Liver (tissue), 9 donors: ENCODE results near the gene OTOGL. TPM values are rescaled to one million over a fixed set of nuclear protein-coding genes. Genes with fewer than 3 reads are reported as not detected.
A peak's percentile ranks its signal among the peaks of the same experiment; 100 is the strongest.

Source experiments
- DNase-seq: peaks from one replicate; pipeline ENCODE4 v3.0.0-alpha.2; 2017; ENCODE audit warnings: low spot score
- H3K27ac ChIP-seq, 2 donors: one replicate each; pipeline ENCODE4 v1.7.0; 2013; ENCODE audit warnings: inconsistent platforms in 2 of 2, low read length in 2 of 2, control low read depth in 1 of 2, low read depth in 1 of 2, mild to moderate bottlenecking in 1 of 2
- H3K27me3 ChIP-seq, 4 donors: one replicate each; pipeline versions ENCODE4 v1.6.1 to v1.7.0; 2013; ENCODE audit warnings: low read length in 3 of 4, inconsistent platforms in 1 of 4, mild to moderate bottlenecking in 1 of 4, moderate library complexity in 1 of 4; ENCODE audit not compliant: control insufficient read depth in 4 of 4, insufficient read depth in 4 of 4
- H3K36me3 ChIP-seq, 4 donors: one replicate each; pipeline versions ENCODE4 v1.6.1 to v1.7.0; 2013; ENCODE audit warnings: low read length in 3 of 4, mild to moderate bottlenecking in 3 of 4, low read depth in 1 of 4, moderate library complexity in 1 of 4; ENCODE audit not compliant: control insufficient read depth in 4 of 4, insufficient read depth in 3 of 4
- H3K4me1 ChIP-seq, 4 donors: one replicate each; pipeline versions ENCODE4 v1.6.1 to v1.7.0; 2013; ENCODE audit warnings: low read length in 3 of 4, mild to moderate bottlenecking in 3 of 4, moderate library complexity in 1 of 4; ENCODE audit not compliant: control insufficient read depth in 4 of 4, insufficient read depth in 4 of 4
- H3K4me3 ChIP-seq, 3 donors: one replicate each; pipeline versions ENCODE4 v1.6.1 to v1.7.0; 2013; ENCODE audit warnings: low read length in 3 of 3, control low read depth in 1 of 3, low read depth in 1 of 3, mild to moderate bottlenecking in 1 of 3
- H3K9ac ChIP-seq, 2 donors: one replicate each; pipeline ENCODE4 v1.7.0; 2013; ENCODE audit warnings: low read length in 2 of 2, mild to moderate bottlenecking in 2 of 2, moderate library complexity in 2 of 2, control low read depth in 1 of 2, low read depth in 1 of 2
- H3K9me3 ChIP-seq, 4 donors: one replicate each; pipeline versions ENCODE4 v1.6.1 to v1.7.0; 2013; ENCODE audit warnings: low read length in 3 of 4; ENCODE audit not compliant: control insufficient read depth in 4 of 4
- ATF3 ChIP-seq: IDR thresholded peaks from 2 replicates; pipeline ENCODE4 v1.6.1; 2016; ENCODE audit warnings: antibody characterized with exemption
- FOXA2 ChIP-seq: IDR thresholded peaks from 2 replicates; pipeline ENCODE4 v1.6.1; 2016; ENCODE audit warnings: antibody characterized with exemption
- HNF4A ChIP-seq, 2 donors: conservative IDR thresholded peaks; 2 replicates each; pipeline ENCODE4 v1.6.1; 2016; ENCODE audit warnings: antibody characterized with exemption in 2 of 2, mild to moderate bottlenecking in 2 of 2
- MAX ChIP-seq: IDR thresholded peaks from 2 replicates; pipeline ENCODE4 v1.6.1; 2016; ENCODE audit warnings: antibody characterized with exemption
- RAD21 ChIP-seq, 2 donors: IDR thresholded peaks; 2 replicates each; pipeline ENCODE4 v1.6.1; 2016; ENCODE audit warnings: antibody characterized with exemption in 2 of 2, mild to moderate bottlenecking in 2 of 2
- RXRA ChIP-seq, 2 donors: IDR thresholded peaks; 2 replicates each; pipeline ENCODE4 v1.6.1; 2017 to 2018; ENCODE audit warnings: antibody characterized with exemption in 2 of 2, mild to moderate bottlenecking in 1 of 2
- SP1 ChIP-seq: IDR thresholded peaks from 2 replicates; pipeline ENCODE4 v1.6.1; 2018; ENCODE audit warnings: antibody characterized with exemption, mild to moderate bottlenecking
- TAF1 ChIP-seq: conservative IDR thresholded peaks from 2 replicates; pipeline ENCODE4 v1.6.1; 2016; ENCODE audit warnings: antibody characterized with exemption, mild to moderate bottlenecking
- ZBTB33 ChIP-seq: IDR thresholded peaks from 2 replicates; pipeline ENCODE4 v1.6.1; 2016; ENCODE audit warnings: antibody characterized with exemption
- WGBS: extraction: QIAGEN DNeasy Blood & Tissue Kit; methylation state at CpG from one replicate; pipeline ENCODE4 v1.1.7; 2013; 5-methylcytosine and 5-hydroxymethylcytosine counted together
- polyA plus RNA-seq, 2 donors: library from polyadenylated mRNA; stranded (reverse) in 1 of 2; unstranded in 1 of 2; fragments of 200-250 nt in 1 of 2; fragments of >200 nt in 1 of 2; fragmentation: Nextera tagmentation in 1 of 2; extraction: Ambion mirVana in 1 of 2; gene quantifications; one replicate each; pipeline versions ENCODE4 v1.2.1 to v1.2.3, GENCODE V29; 2013 to 2015
- total RNA-seq, 2 donors: library from RNA; depleted of rRNA; stranded (reverse); fragments of >200 nt; gene quantifications; one replicate each; pipeline ENCODE4 v1.2.3, GENCODE V29; 2014
- TF ChIP-seq, protein P1 (sequence below): fragments of 150-350 bp; IDR thresholded peaks from 2 replicates; pipeline ENCODE4 v1.5.1; 2017; ENCODE audit warnings: improper control_type of control experiment, low read depth, low read length; ENCODE audit not compliant: missing input control
- donor health status: healthy.
- donor health status: healthy.
- donor health status: healthy.
- donor health status: healthy.
- donor health status: healthy.

Gene OTOGL
- total and polyA plus RNA-seq, 4 donors: 0.01 to 0.09 (median 0.08) TPM; not detected in 1

DNA sequence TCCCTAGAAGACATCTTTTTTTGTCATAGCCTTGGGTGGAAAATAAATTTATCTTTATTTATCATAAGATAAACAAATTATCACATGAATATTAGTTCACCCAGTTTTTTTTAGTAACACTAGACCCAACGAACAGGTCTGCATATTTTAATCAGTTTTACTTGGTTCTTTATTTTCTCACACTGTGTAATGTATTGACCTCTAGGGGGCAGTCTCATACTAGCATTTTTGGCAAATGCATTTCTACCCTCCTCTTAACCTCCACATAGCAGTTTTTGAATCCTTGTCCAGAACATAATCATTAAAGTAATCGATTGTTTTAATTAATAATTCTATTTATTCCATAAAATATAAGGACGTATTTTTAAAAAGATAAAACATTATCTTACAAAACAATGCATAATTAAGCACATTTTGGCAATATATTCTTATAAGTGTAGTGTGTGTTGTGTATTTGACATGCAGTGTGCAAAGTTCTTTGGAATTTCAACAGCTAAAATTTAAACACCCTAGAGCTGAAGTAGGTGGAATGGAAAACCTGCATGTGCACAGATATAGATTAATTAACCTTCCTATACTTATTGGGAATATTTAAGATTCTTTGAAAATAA lies 313.1 kb downstream of the OTOGL start:
- WGBS: 2% methylated on average over 3 of the region's 3 CpGs
- Histone ChIP-seq H3K4me3 (no peak overlapping the region), H3K27ac (no peak overlapping the region), H3K36me3 (no peaks in the 10 kb centered on the region), H3K9me3 (no peaks in the 10 kb centered on the region), H3K27me3 (peaks cover 0 to 4% (median 0%) of the 10 kb centered on the region in 4 donors), H3K9ac (no peak overlapping the region), H3K4me1 (no peaks in the 10 kb centered on the region)
- TF ChIP-seq SP1 (no peak), HNF4A (conservative IDR thresholded peaks at IDR 0.05) (no peak), MAX (no peak), RAD21 (IDR thresholded peaks at IDR 0.05) (peak; percentile 89 to 90), RXRA (IDR thresholded peaks at IDR 0.05) (no peak)
- TF ChIP-seq, protein P1, sequence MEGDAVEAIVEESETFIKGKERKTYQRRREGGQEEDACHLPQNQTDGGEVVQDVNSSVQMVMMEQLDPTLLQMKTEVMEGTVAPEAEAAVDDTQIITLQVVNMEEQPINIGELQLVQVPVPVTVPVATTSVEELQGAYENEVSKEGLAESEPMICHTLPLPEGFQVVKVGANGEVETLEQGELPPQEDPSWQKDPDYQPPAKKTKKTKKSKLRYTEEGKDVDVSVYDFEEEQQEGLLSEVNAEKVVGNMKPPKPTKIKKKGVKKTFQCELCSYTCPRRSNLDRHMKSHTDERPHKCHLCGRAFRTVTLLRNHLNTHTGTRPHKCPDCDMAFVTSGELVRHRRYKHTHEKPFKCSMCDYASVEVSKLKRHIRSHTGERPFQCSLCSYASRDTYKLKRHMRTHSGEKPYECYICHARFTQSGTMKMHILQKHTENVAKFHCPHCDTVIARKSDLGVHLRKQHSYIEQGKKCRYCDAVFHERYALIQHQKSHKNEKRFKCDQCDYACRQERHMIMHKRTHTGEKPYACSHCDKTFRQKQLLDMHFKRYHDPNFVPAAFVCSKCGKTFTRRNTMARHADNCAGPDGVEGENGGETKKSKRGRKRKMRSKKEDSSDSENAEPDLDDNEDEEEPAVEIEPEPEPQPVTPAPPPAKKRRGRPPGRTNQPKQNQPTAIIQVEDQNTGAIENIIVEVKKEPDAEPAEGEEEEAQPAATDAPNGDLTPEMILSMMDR: peak; percentile 76
- DNase-seq: no peak

DNA sequence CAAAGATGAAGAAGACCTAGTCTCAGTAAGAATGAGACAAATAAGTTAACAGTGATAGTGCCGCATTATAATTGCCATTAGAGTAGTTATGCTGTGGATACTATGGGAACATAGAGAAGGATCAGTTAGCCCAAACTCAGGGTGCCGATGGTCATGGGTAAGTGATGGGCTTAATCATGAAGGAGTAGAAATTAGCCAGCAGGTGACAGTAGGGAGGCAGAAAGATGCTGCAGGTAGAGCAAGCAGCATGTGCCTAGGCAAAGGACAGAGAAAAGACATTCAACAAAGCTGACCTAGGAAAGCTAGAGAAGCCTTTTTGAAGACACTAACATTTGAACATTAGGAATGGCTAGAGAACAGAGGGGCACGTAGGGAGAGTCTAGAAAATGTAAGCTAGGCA lies 314.1 kb downstream of the OTOGL start:
- H3K27me3 ChIP-seq: peaks cover 0 to 3% (median 0%) of the 10 kb centered on the region in 4 donors
- 87% methylated on average over 3 of the region's 3 CpGs for WGBS
- no peaks in the 10 kb centered on the region for H3K4me1 ChIP-seq
- no peaks in the 10 kb centered on the region for H3K36me3 ChIP-seq
- TF ChIP-seq RAD21 (IDR thresholded peaks at IDR 0.05) (peak in 1 of 2 donors; percentile 6), HNF4A (conservative IDR thresholded peaks at IDR 0.05) (no peak)
- no peak overlapping the region for H3K9ac ChIP-seq
- H3K4me3 ChIP-seq: no peak overlapping the region
- H3K9me3 ChIP-seq: no peaks in the 10 kb centered on the region
- H3K27ac ChIP-seq: no peak overlapping the region
- DNase-seq: no peak

DNA sequence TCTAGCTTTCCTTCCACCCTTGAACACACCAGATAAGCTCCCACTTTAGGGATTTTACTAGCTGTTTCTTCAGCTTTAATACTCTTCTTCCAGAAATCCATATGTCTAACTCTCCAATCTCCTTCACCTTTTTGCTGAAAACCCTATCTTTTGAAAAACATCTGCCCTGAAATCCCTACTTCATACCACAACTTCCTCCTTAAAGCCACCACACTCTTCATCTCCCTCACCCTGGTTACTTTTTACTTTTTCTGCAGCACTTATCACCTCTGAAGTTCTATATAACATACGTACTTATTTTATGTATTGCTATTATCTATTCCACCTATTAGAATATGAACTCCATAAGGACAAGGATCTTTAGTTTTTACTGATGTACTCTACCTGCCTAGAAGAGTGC lies 316.1 kb downstream of the OTOGL start:
- H3K9ac ChIP-seq: no peak overlapping the region
- H3K4me3 ChIP-seq: no peak overlapping the region
- no peak for TF ChIP-seq TAF1
- no peak for TF ChIP-seq FOXA2
- TF ChIP-seq ZBTB33: no peak
- no peak for TF ChIP-seq ATF3
- no peak for TF ChIP-seq RXRA (IDR thresholded peaks at IDR 0.05)
- no peaks in the 10 kb centered on the region for H3K4me1 ChIP-seq
- H3K36me3 ChIP-seq: no peaks in the 10 kb centered on the region
- 66% methylated on average over 1 of the region's 1 CpG for WGBS
- H3K27ac ChIP-seq: no peak overlapping the region
- no peaks in the 10 kb centered on the region for H3K9me3 ChIP-seq
- H3K27me3 ChIP-seq: peaks cover 0 to 2% (median 0%) of the 10 kb centered on the region in 4 donors
- no peak for DNase-seq
